KOPT-K1 (cell line): ENCODE measurements around the gene MARK4.

Experiments
- H3K27ac ChIP-seq: fragments of 200-600 bp; sonication (generic); 2 replicates; pipeline ENCODE4 v1.5.1; 2016; ENCODE audit warnings: antibody characterized with exemption, mild to moderate bottlenecking, low read depth, low read length; ENCODE audit not compliant: poor library complexity, severe bottlenecking
- H3K36me3 ChIP-seq: fragments of 200-600 bp; sonication (generic); 2 replicates; pipeline ENCODE4 v1.5.1; 2017; ENCODE audit warnings: antibody characterized with exemption, mild to moderate bottlenecking, low read length, moderate library complexity; ENCODE audit not compliant: insufficient read depth
- H3K9me3 ChIP-seq: fragments of 200-600 bp; sonication (generic); 2 replicates; pipeline ENCODE4 v1.5.1; 2017; ENCODE audit warnings: antibody characterized with exemption, low read length, mild to moderate bottlenecking; ENCODE audit not compliant: insufficient read depth, poor library complexity, severe bottlenecking

The MARK4 gene

GRCh38 chr19:45276284-45276687 is 25.2 kb downstream of the MARK4 start:
- Histone ChIP-seq H3K27ac (no peak overlapping the region), H3K36me3 (peaks cover 41% of the 10 kb centered on the region; the same call in 1 of the 2 replicates)

GRCh38 chr19:45278087-45278486 is 27.0 kb downstream of the MARK4 start:
- Histone ChIP-seq H3K27ac (no peak overlapping the region), H3K36me3 (peaks cover 34% of the 10 kb centered on the region; the same call in 1 of the 2 replicates), H3K9me3 (no peaks in the 10 kb centered on the region)

More at GRCh38 chr19:45276284-45276687, 25.2 kb downstream of the MARK4 start:
- H3K9me3 ChIP-seq, result no peaks in the 10 kb centered on the region

DNA sequence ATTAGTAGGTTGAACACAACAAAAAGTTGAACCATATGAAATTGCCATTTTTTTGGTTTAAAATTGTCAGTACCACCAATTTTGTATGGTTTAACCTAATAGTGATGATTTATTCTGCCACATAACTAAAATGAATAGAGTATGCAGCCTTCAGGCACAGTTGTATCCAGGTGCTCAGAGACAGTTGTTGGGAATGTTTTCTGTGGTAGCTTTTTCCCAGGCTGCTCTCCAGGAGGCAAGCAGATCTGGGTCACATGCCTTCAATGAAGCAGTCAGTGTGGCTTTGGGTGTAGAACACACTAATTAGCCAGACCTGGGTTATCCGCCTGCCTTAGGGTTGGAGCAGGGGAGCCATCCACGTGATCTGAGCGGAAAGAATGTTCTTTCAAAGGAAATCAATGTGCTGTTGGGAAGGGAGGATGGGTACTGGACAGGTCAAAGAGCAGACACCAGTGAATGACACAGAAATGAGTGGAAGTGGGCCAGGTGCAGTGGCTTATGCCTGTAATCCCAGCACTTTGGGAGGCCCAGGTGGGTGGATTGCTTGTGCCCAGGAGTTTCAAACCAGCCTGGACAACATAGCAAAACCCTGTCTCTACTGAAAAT is 28.6 kb downstream of the MARK4 start:
- no peaks in the 10 kb centered on the region for H3K9me3 ChIP-seq
- H3K27ac ChIP-seq, result no peak overlapping the region
- H3K36me3 ChIP-seq, result peaks cover 26% of the 10 kb centered on the region; the same call in 1 of the 2 replicates

DNA sequence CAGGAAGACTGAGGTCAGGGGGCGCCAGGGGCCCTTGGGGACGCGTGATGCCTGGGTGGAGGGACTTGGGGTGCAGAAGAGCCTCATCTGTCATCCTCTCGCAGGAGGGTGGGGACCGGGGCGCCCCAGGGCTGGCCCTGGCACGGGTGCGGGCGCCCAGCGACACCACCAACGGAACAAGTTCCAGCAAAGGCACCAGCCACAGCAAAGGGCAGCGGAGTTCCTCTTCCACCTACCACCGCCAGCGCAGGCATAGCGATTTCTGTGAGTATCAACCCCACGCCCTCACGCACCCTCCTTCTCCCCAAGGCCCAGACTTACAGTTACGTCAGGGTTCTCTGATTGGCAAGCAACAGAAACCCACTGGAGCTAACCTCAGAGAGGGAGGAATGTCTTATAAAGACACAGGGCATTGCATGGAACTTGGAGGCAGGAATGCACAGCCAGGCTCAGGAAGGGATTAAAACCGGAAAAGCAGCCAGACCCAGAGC is 29.4 kb downstream of the MARK4 start:
- Histone ChIP-seq H3K36me3 (peaks cover 26% of the 10 kb centered on the region; the same call in 1 of the 2 replicates), H3K27ac (no peak overlapping the region), H3K9me3 (no peaks in the 10 kb centered on the region)

DNA sequence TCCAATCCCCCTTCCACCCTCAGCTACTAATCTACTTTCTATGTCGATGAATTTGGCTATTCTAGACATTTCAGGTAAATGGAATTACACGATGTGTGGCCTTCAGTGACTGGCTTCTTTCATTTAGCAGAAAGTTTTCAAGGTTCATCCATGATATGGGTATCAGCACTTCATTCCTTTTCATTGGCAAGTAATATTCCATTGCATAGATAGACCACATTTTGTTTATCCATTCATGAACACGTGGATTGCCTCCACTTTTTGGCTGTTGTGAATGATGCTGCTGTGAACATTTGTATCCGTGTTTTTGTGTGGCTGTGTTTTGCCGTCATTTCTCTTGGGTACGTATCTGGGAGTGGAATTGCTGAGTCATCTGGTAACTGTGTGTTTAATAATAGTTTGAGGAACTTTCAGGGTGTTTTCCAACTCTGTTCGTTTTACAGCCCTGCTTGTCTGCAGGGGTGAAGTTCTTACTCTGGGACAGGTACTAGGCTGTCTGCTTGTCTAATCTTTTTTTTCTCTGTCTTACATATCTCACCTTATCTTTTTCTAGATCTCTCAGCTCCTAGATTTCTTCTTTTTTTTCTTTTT is 32.5 kb downstream of the MARK4 start:
- Histone ChIP-seq H3K27ac (no peak overlapping the region), H3K9me3 (no peaks in the 10 kb centered on the region), H3K36me3 (peaks cover 26% of the 10 kb centered on the region; the same call in 1 of the 2 replicates)

GRCh38 chr19:45290381-45290931 is 39.4 kb downstream of the MARK4 start:
- Histone ChIP-seq H3K9me3 (no peaks in the 10 kb centered on the region), H3K36me3 (peaks cover 7% of the 10 kb centered on the region; the same call in 1 of the 2 replicates), H3K27ac (no peak overlapping the region)

DNA sequence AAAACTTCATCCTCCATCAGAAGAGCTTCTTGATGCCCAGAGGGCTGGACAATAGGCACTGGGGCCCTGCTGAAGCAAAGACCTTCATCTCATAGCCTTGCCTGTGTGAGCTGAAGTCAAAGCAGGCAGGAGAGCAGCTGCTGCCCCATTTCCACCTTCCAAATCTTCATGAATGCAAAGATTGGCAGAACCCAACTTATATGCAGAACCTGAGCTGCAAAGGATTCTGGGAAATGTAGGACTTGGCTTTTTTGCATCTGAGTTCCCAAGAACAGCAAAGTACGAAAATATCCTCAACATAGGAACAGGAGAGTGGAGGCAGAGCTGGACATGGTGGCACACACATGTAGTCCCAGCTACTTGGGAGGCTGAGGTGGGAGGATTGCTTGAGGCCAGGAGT is 40.8 kb downstream of the MARK4 start:
- H3K9me3 ChIP-seq, result no peaks in the 10 kb centered on the region
- no peak overlapping the region for H3K27ac ChIP-seq
- H3K36me3 ChIP-seq, result peaks cover 5% of the 10 kb centered on the region; the same call in 1 of the 2 replicates

- Histone ChIP-seq H3K36me3 (peaks cover 5% of the 10 kb centered on the region; the same call in 1 of the 2 replicates), H3K9me3 (no peaks in the 10 kb centered on the region), H3K27ac (no peak overlapping the region)
These were observed 42.6 kb downstream of the MARK4 start for GRCh38 chr19:45293682-45294081.

DNA sequence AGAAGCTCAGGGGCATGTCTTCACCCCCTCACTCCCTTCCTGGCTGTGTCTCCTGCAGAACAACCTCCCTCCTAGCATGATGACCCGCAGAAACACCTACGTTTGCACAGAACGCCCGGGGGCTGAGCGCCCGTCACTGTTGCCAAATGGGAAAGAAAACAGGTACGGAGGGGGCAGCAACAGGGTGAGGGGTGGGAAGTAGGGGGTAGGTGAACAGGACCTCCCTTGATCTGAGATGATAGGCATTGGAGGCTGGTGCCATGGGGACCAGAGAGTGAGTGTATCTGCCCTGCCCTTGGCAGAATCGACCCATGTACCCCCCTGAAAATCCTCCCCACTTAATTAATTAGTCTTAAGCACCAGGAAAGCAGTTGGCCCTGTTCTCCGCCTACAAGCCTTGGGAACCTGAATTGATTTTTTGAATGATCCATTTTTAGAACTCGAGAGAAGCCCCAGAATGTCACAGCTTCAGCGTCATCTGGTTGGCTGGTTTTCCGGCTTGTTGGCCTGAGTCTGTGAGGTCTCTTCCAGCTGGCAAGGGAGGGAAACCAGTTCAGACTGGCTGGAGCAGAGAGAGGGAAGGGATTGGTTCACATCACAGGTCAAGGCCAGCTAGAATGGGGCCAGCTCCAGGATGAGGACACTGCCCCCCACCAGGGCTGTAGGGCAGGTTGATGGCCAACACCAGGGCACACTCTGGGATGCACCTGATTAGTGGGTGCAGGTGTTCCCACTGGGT is 43.4 kb downstream of the MARK4 start:
- H3K27ac ChIP-seq, result no peak overlapping the region
- peaks cover 5% of the 10 kb centered on the region; the same call in 1 of the 2 replicates for H3K36me3 ChIP-seq
- no peaks in the 10 kb centered on the region for H3K9me3 ChIP-seq

GRCh38 chr19:45295873-45296272 is 44.8 kb downstream of the MARK4 start:
- H3K27ac ChIP-seq, result no peak overlapping the region
- H3K36me3 ChIP-seq, result peaks cover 10% of the 10 kb centered on the region; the same call in 1 of the 2 replicates
- no peaks in the 10 kb centered on the region for H3K9me3 ChIP-seq

GRCh38 chr19:45296355-45296754 is 45.3 kb downstream of the MARK4 start:
- no peaks in the 10 kb centered on the region for H3K9me3 ChIP-seq
- H3K27ac ChIP-seq, result no peak overlapping the region
- peaks cover 10% of the 10 kb centered on the region; the same call in 1 of the 2 replicates for H3K36me3 ChIP-seq

DNA sequence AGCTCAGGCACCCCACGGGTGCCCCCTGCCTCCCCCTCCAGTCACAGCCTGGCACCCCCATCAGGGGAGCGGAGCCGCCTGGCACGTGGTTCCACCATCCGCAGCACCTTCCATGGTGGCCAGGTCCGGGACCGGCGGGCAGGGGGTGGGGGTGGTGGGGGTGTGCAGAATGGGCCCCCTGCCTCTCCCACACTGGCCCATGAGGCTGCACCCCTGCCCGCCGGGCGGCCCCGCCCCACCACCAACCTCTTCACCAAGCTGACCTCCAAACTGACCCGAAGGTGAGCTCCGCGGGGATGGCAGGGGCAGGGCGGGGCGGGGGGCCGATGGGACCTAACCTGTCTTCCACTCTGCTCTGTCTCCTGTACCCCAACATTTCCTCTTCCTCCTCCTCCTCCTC is 46.6 kb downstream of the MARK4 start:
- H3K27ac ChIP-seq, result no peak overlapping the region
- peaks cover 10% of the 10 kb centered on the region; the same call in 1 of the 2 replicates for H3K36me3 ChIP-seq
- no peaks in the 10 kb centered on the region for H3K9me3 ChIP-seq

- Histone ChIP-seq H3K36me3 (peaks cover 10% of the 10 kb centered on the region; the same call in 1 of the 2 replicates), H3K9me3 (no peaks in the 10 kb centered on the region), H3K27ac (no peak overlapping the region)
These were observed 47.2 kb downstream of the MARK4 start for GRCh38 chr19:45298264-45298663.

- Histone ChIP-seq H3K9me3 (no peaks in the 10 kb centered on the region), H3K36me3 (peaks cover 10% of the 10 kb centered on the region; the same call in 1 of the 2 replicates), H3K27ac (no peak overlapping the region)
These were observed 48.6 kb downstream of the MARK4 start for GRCh38 chr19:45299719-45300118.

DNA sequence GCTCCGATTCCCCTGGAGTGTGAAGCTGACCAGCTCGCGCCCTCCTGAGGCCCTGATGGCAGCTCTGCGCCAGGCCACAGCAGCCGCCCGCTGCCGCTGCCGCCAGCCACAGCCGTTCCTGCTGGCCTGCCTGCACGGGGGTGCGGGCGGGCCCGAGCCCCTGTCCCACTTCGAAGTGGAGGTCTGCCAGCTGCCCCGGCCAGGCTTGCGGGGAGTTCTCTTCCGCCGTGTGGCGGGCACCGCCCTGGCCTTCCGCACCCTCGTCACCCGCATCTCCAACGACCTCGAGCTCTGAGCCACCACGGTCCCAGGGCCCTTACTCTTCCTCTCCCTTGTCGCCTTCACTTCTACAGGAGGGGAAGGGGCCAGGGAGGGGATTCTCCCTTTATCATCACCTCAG is 51.3 kb downstream of the MARK4 start:
- no peak overlapping the region for H3K27ac ChIP-seq
- H3K9me3 ChIP-seq, result no peaks in the 10 kb centered on the region
- H3K36me3 ChIP-seq, result peaks cover 6% of the 10 kb centered on the region; the same call in 1 of the 2 replicates
